ENCODE results near the gene PIP4K2A. TPM values are rescaled to one million over a fixed set of nuclear protein-coding genes. Genes with fewer than 3 reads are reported as not detected.

PIP4K2A gene
- total and polyA plus RNA-seq, 2 of the 13 experiments (the other 11 are each of a cell fraction or from before 2014, with no cell fraction given), result 9.1 to 22.6 TPM

GRCh38 chr10:22588462-22588861, 125.9 kb downstream of the PIP4K2A start (continued):
- no peak for TF ChIP-seq RERE (CRISPR knock-in tag; IDR thresholded peaks at IDR 0.05; ENCODE audit: low read depth)

GRCh38 chr10:22583683-22584082, 130.7 kb downstream of the PIP4K2A start:
- Histone ChIP-seq H3K79me2 (ENCODE audit: insufficient read depth, low read length) (no peaks in the 10 kb centered on the region), H3K4me1 (ENCODE audit: insufficient read depth, low read length) (no peaks in the 10 kb centered on the region), H3K27ac (ENCODE audit: extremely low read length, insufficient read depth, low read length) (no peak overlapping the region), H3K4me3 (replicated peaks in 1 of 3; ENCODE audit: insufficient read depth in 1 of 3, low read depth in 2 of 3, low read length in 3 of 3) (no peak overlapping the region), H4K20me1 (ENCODE audit: insufficient read depth, low read length) (no peaks in the 10 kb centered on the region), H3K27me3 (ENCODE audit: control insufficient read depth in 1 of 2, insufficient read depth in 2 of 2, low read length in 2 of 2) (no peaks in the 10 kb centered on the region), H3K4me2 (ENCODE audit: low read depth, low read length) (no peak overlapping the region), H3K9ac (ENCODE audit: insufficient read depth, low read depth, low read length) (no peak overlapping the region), H3K36me3 (replicated peaks in 1 of 2; ENCODE audit: control insufficient read depth in 1 of 2, insufficient read depth in 2 of 2, low read length in 2 of 2) (peaks cover 1 to 23% of the 10 kb centered on the region in 2 experiments; a peak in 3 of 5 replicates), H2AFZ (ENCODE audit: low read length) (no peak overlapping the region), H3K9me3 (ENCODE audit: low read length) (no peaks in the 10 kb centered on the region)
- FAIRE-seq, result no peak
- BruUV-seq (replicated peaks), result no TSS peak
- in situ Hi-C loops (cut with HindIII; ENCODE audit: extremely low pct_ligation_motif_present, low pct_unique_long_range_greater_than_20kb) (no loop called here), intact Hi-C loops (cut with micrococcal nuclease; ENCODE audit: unreplicated experiment) (no loop called here)
- peak; percentile 50 for ATAC-seq
- ChIA-PET POLR2A (no interaction called here), CTCF (ENCODE audit: low intra/inter-chr PET ratio, low total read pairs) (no interaction called here)
- no peak for DNase-seq (ENCODE audit: low spot score)
- WGBS (ENCODE audit: low lambda C conversion rate), result 100% methylated on average over 2 of the region's 5 CpGs
- no peak for TF ChIP-seq MTA3 (CRISPR knock-in tag; IDR thresholded peaks at IDR 0.05)
- TF ChIP-seq ARID2 (CRISPR knock-in tag; IDR thresholded peaks at IDR 0.05; ENCODE audit: borderline replicate concordance), result no peak
- TF ChIP-seq ZNF232 (CRISPR knock-in tag; IDR thresholded peaks at IDR 0.05; ENCODE audit: borderline replicate concordance), result no peak
- no peak for TF ChIP-seq ZNF557 (CRISPR knock-in tag; IDR thresholded peaks at IDR 0.05)
- TF ChIP-seq HNRNPH1 (optimal IDR thresholded peaks at IDR 0.05; ENCODE audit: low read depth, low read length), result no peak
- TF ChIP-seq ZNF383 (CRISPR knock-in tag; IDR thresholded peaks at IDR 0.05; ENCODE audit: borderline replicate concordance), result no peak
- no peak for TF ChIP-seq ZNF607 (CRISPR knock-in tag; IDR thresholded peaks at IDR 0.05; ENCODE audit: borderline replicate concordance)
- no peak for TF ChIP-seq RBFOX2 (IDR thresholded peaks at IDR 0.05; ENCODE audit: low read depth, low read length)
- TF ChIP-seq FOXO4 (CRISPR knock-in tag; conservative IDR thresholded peaks at IDR 0.05), result no peak
- TF ChIP-seq ZNF577 (CRISPR knock-in tag; IDR thresholded peaks at IDR 0.05; ENCODE audit: borderline replicate concordance, low read depth), result no peak
